SK-N-SH treated with all-trans-retinoic acid at 6 μM for 48 hours (cell line): ENCODE results near the gene TBC1D8B.

Experiments used
- ATAC-seq: fragments of 200-7000 bp; cut with Tn5 transposase; 3 replicates; pipeline ENCODE4 v1.9.1; 2020; ENCODE audit warnings: mild to moderate bottlenecking, moderate library complexity
- ARNTL ChIP-seq: fragments of 450-650 bp; formaldehyde crosslinking; IDR thresholded peaks from 2 replicates; pipeline ENCODE4 v1.5.0; 2020; ENCODE audit warnings: low read depth, mild to moderate bottlenecking, moderate library complexity, borderline replicate concordance
- BACH2 ChIP-seq: fragments of 250-450 bp; sonication (Bioruptor Pico); IDR thresholded peaks from 2 replicates; pipeline ENCODE4 v1.9.0; 2021; ENCODE audit warnings: mild to moderate bottlenecking, borderline replicate concordance
- CSDC2 ChIP-seq: fragments of 250-450 bp; sonication (Bioruptor Pico); IDR thresholded peaks from 2 replicates; pipeline ENCODE4 v1.5.0; 2020; ENCODE audit warnings: mild to moderate bottlenecking, moderate library complexity
- GLIS3 ChIP-seq: fragments of 250-450 bp; sonication (Bioruptor Pico); IDR thresholded peaks from 2 replicates; pipeline ENCODE4 v1.5.0; 2020; ENCODE audit warnings: mild to moderate bottlenecking, moderate library complexity
- OSR1 ChIP-seq: fragments of 250-450 bp; sonication (Bioruptor Pico); IDR thresholded peaks from 2 replicates; pipeline ENCODE4 v1.8.0; 2022; ENCODE audit warnings: moderate library complexity, mild to moderate bottlenecking, inconsistent platforms
- PATZ1 ChIP-seq: fragments of 250-450 bp; sonication (Bioruptor Pico); IDR thresholded peaks from 2 replicates; pipeline ENCODE4 v1.8.0; 2020; ENCODE audit warnings: mild to moderate bottlenecking, moderate library complexity, borderline replicate concordance
- PPARA ChIP-seq: fragments of 250-450 bp; sonication (Bioruptor Pico); IDR thresholded peaks from 2 replicates; pipeline ENCODE4 v1.5.0; 2020; ENCODE audit warnings: mild to moderate bottlenecking, borderline replicate concordance
- SNAI2 ChIP-seq: fragments of 250-450 bp; sonication (Bioruptor Pico); IDR thresholded peaks from 2 replicates; pipeline ENCODE4 v1.5.0; 2020; ENCODE audit warnings: mild to moderate bottlenecking, moderate library complexity
- TCF4 ChIP-seq: fragments of 250-450 bp; sonication (Bioruptor Pico); IDR thresholded peaks from 2 replicates; pipeline ENCODE4 v1.8.0; 2021; ENCODE audit warnings: mild to moderate bottlenecking, moderate library complexity, borderline replicate concordance
- TOX ChIP-seq: fragments of 250-450 bp; sonication (Bioruptor Pico); IDR thresholded peaks from 2 replicates; pipeline ENCODE4 v1.8.0; 2021; ENCODE audit warnings: mild to moderate bottlenecking, moderate library complexity, borderline replicate concordance
- TSHZ2 ChIP-seq: fragments of 250-450 bp; sonication (Bioruptor Pico); IDR thresholded peaks from 2 replicates; pipeline ENCODE4 v1.5.0; 2020; ENCODE audit warnings: mild to moderate bottlenecking, moderate library complexity
- ZC3H10 ChIP-seq: fragments of 250-450 bp; sonication (Bioruptor Pico); IDR thresholded peaks from 2 replicates; pipeline ENCODE4 v1.5.1; 2021; ENCODE audit warnings: mild to moderate bottlenecking, moderate library complexity
- ZFP30 ChIP-seq: fragments of 450-650 bp; formaldehyde crosslinking; IDR thresholded peaks from 2 replicates; pipeline ENCODE4 v1.5.0; 2022; ENCODE audit warnings: mild to moderate bottlenecking, moderate library complexity
- ZNF565 ChIP-seq: fragments of 450-650 bp; formaldehyde crosslinking; conservative IDR thresholded peaks from 2 replicates; pipeline ENCODE4 v1.5.0; 2020; ENCODE audit warnings: low read depth, mild to moderate bottlenecking, moderate library complexity
- ZNF70 ChIP-seq: fragments of 450-650 bp; formaldehyde crosslinking; IDR thresholded peaks from 2 replicates; pipeline ENCODE4 v1.5.0; 2020; ENCODE audit warnings: mild to moderate bottlenecking, moderate library complexity
- TF ChIP-seq, protein P1 (sequence below): fragments of 250-450 bp; sonication (Bioruptor Pico); IDR thresholded peaks from 2 replicates; pipeline ENCODE4 v1.8.0; 2021; ENCODE audit warnings: low read depth, mild to moderate bottlenecking, moderate library complexity, borderline replicate concordance
- TF ChIP-seq, protein P2 (sequence below): fragments of 250-450 bp; sonication (Bioruptor Pico); IDR thresholded peaks from 2 replicates; pipeline ENCODE4 v1.5.1; 2021; ENCODE audit warnings: mild to moderate bottlenecking, moderate library complexity
- TF ChIP-seq, protein P3 (sequence below): fragments of 250-450 bp; sonication (Bioruptor Pico); IDR thresholded peaks from 2 replicates; pipeline ENCODE4 v1.5.1; 2020; ENCODE audit warnings: low read depth, mild to moderate bottlenecking, moderate library complexity

TBC1D8B gene

DNA sequence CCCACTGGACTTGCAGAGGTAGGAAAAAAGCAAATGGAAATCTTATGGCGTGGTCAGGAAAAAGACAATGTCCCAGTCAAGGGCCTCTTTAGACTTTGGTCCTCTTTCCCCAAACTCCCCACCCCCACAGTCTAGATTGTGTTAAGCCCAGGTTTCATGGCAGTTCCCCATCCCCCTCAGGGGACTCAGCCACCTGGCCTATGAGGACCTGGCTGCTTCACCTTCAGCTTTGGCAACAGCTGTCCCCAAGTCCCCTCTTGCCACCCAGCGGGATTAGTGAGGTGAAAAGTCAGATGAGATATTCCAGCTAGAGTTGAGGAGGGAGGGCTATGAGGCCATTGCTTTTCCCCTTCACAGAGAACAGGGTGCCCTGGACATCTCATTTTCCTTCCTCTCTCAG lies 100.2 kb downstream of the TBC1D8B start:
- ATAC-seq = no peak
- TF ChIP-seq ZC3H10 (no peak), ZFP30 (CRISPR knock-in tag) (no peak), CSDC2 (CRISPR knock-in tag) (no peak), TCF4 (CRISPR knock-in tag) (no peak), PATZ1 (CRISPR knock-in tag) (no peak), TOX (no peak), ZNF565 (no peak), OSR1 (no peak)
- TF ChIP-seq, protein P1, sequence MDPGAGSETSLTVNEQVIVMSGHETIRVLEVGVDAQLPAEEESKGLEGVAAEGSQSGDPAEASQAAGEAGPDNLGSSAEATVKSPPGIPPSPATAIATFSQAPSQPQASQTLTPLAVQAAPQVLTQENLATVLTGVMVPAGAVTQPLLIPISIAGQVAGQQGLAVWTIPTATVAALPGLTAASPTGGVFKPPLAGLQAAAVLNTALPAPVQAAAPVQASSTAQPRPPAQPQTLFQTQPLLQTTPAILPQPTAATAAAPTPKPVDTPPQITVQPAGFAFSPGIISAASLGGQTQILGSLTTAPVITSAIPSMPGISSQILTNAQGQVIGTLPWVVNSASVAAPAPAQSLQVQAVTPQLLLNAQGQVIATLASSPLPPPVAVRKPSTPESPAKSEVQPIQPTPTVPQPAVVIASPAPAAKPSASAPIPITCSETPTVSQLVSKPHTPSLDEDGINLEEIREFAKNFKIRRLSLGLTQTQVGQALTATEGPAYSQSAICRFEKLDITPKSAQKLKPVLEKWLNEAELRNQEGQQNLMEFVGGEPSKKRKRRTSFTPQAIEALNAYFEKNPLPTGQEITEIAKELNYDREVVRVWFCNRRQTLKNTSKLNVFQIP (CRISPR knock-in tag) = no peak

- ATAC-seq = no peak
- TF ChIP-seq BACH2 (CRISPR knock-in tag) = no peak
- no peak for TF ChIP-seq ARNTL
- no peak for TF ChIP-seq SNAI2 (CRISPR knock-in tag)
- no peak for TF ChIP-seq TCF4 (CRISPR knock-in tag)
- TF ChIP-seq PPARA (CRISPR knock-in tag) = no peak
These were observed 100.9 kb downstream of the TBC1D8B start, which contains the start of gene RIPPLY1 for GRCh38 chrX:106903291-106903824. RIPPLY1 (minus strand) TSS chrX:106903341; CDS start chrX:106903287, 54 bp downstream.

DNA sequence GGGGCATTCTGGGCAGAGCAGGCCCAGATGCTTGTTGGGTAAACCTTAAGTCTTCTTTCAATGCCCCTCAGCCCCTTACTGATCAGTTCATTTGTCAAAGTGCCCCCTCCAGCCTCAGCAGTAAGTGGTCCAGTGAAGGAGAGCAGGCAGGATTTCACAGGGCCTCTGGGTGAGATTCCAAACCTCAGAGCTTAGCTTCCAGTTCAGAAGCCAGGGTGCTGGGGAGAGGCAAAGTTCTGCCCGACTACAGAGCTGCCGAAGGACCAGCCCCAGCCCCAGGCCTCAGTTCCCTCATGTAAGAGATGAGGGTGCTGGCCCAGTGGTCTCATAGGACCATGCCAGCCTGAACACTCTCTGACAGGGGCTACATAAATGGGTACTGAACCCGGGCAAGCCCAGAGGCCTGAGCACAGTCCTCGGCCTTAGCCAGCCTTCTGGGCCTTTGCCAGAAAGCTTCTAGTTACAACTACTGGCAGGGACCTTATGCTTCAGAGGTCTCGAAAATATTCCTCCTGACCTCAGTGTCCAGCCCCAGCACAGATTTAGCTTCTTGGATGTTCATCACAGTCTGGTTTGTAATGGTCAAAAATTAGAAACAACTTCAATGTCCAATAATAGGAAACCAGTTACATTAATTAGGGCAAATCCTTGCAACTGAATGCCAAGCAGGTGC lies 101.5 kb downstream of the TBC1D8B start:
- ATAC-seq = no peak
- TF ChIP-seq ZNF70 (CRISPR knock-in tag) = no peak
- TF ChIP-seq, protein P2, sequence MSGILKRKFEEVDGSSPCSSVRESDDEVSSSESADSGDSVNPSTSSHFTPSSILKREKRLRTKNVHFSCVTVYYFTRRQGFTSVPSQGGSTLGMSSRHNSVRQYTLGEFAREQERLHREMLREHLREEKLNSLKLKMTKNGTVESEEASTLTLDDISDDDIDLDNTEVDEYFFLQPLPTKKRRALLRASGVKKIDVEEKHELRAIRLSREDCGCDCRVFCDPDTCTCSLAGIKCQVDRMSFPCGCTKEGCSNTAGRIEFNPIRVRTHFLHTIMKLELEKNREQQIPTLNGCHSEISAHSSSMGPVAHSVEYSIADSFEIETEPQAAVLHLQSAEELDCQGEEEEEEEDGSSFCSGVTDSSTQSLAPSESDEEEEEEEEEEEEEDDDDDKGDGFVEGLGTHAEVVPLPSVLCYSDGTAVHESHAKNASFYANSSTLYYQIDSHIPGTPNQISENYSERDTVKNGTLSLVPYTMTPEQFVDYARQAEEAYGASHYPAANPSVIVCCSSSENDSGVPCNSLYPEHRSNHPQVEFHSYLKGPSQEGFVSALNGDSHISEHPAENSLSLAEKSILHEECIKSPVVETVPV (CRISPR knock-in tag) = no peak
- TF ChIP-seq, protein P3, sequence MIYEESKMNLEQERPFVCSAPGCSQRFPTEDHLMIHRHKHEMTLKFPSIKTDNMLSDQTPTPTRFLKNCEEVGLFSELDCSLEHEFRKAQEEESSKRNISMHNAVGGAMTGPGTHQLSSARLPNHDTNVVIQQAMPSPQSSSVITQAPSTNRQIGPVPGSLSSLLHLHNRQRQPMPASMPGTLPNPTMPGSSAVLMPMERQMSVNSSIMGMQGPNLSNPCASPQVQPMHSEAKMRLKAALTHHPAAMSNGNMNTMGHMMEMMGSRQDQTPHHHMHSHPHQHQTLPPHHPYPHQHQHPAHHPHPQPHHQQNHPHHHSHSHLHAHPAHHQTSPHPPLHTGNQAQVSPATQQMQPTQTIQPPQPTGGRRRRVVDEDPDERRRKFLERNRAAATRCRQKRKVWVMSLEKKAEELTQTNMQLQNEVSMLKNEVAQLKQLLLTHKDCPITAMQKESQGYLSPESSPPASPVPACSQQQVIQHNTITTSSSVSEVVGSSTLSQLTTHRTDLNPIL (CRISPR knock-in tag) = no peak
- no peak for TF ChIP-seq TSHZ2 (CRISPR knock-in tag)
- TF ChIP-seq TOX = no peak
- no peak for TF ChIP-seq ZC3H10
- no peak for TF ChIP-seq GLIS3 (CRISPR knock-in tag)
- no peak for TF ChIP-seq ARNTL
- no peak for TF ChIP-seq ZNF565
- TF ChIP-seq SNAI2 (CRISPR knock-in tag) = no peak
- TF ChIP-seq BACH2 (CRISPR knock-in tag) = no peak
